DND-41 (cell line): ENCODE results near the gene LY6G6D.

Experiments
- CTCF ChIP-seq: IDR thresholded peaks from 2 replicates; pipeline ENCODE4 v1.5.1; 2012; ENCODE audit warnings: borderline replicate concordance, low read length, moderate library complexity, mild to moderate bottlenecking; ENCODE audit not compliant: poor library complexity, severe bottlenecking; ENCODE audit errors: extremely low read depth
- EZH2 ChIP-seq: IDR thresholded peaks from 3 replicates; pipeline ENCODE4 v1.6.1; 2012; ENCODE audit warnings: borderline replicate concordance, low read depth, mild to moderate bottlenecking, moderate library complexity, low read length, inconsistent platforms; ENCODE audit not compliant: severe bottlenecking

DNA sequence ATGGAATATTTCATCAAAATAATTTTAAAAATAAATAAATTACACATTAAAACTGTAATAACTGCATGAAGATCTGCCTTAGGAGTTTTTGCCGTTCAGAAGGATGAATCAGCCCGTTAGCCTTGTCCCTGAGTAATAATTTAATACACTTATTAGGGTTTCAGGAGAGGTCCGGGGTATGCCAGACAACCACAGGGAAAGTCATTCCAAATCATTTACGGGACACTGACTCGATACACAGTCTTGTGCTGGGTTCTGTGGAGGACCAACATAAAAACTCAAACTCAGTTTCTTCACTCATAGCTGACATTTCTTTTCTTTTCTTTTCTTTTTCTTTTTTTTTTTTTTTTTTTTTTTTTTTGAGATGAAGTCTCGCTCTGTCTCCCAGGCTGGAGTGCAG lies 9.2 kb upstream of the LY6G6D start:
- no peak for TF ChIP-seq EZH2
- TF ChIP-seq CTCF = no peak
